HG02884 (cell line): ENCODE measurements around the gene CLEC16A.

Source experiments
- ATAC-seq: cut with Tn5 transposase; IDR thresholded peaks from one replicate; pipeline ENCODE4 v1.9.1; 2021; ENCODE audit warnings: mild to moderate bottlenecking, moderate library complexity; ENCODE audit not compliant: unreplicated experiment

Gene CLEC16A

DNA sequence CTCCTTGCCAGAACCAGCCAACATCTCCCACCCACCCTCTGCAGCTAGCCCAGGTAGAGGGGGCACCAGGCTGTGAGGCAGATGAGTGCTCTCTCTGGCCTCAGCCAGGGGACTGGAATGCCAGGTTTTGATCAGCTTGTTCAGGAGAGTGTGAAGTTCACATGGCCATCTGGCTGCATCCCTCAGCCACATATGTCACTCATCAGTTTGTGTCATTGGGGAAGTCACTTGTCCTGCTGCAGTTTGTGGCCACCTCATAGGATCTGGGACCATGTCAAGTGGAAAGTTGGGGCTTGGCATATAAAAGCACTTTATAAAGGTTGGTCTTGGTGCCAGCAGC lies 164.1 kb downstream of the CLEC16A start:
- ATAC-seq: no peak

DNA sequence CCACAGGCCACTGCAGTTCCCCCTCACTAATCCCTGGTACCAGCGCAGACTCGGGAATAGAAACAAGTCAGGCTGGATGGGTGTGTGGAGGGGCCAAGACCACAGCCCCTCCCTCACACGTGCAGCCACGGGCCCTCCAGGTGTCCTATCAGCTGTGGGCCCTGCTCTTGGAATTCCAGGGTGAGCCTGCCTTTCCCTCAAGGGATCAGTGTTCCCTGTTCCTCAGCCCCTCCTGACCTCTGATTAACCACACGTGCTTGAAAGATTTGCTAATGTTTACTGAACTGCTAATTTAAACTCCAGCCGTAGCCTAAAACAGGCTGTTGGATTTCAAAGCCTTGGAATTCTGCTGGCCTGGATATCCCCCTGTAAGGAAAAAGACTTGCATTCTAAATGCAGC lies 165.2 kb downstream of the CLEC16A start:
- ATAC-seq: no peak

DNA sequence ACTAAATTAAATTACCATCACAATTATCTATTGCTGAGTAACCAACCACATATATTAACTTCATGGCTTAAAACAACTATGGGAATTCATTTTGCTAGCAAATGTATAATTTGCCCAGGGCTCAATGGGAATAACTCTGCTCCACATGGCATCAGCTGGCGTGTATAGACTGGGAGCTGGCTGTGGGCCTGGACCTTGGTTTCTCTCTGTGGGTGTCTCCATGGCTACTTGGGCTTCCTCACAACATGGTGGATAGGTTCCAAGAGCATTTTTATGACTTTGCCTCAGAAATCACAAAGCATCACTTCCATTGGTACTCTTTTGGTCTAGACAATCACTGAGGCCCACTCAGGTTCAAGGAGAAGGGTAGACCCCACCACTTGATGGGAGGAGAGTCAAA lies 166.8 kb downstream of the CLEC16A start:
- ATAC-seq: no peak

DNA sequence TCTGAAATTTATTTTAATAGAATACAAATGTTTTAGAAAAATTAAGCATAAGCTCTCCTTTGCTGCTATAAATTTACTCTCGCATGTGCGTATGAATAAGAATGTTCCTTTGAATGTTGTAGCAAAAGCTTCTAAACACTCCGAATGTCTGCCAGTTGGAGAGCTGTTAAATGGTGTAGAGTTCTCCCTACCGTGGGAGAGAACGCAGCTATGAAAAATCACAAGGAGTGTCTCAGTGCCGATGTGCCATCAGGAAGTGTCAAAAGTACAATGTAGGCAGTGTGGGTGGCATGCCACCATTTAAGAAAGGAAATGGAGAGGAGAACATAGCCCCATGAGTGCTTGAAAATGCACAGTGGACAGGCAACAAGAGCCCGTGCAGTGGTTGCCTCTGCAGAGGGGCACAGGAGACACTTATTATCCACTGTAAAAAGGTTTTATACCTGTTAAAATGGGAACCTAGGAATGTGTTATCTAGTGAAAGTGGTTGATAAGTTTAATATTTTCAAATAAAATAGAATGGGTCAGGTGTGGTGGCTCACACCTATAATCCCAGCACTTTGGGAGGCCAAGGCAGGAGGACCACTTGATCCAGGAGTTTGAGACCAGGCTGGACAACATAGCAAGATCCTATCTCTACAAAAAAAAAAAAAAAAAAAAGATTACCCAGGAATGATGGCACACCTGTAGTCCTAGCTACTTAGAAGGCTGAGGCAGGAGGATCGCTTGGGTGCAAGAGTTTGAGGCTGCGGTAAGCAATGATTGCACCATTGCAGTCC lies 167.7 kb downstream of the CLEC16A start:
- ATAC-seq: no peak

DNA sequence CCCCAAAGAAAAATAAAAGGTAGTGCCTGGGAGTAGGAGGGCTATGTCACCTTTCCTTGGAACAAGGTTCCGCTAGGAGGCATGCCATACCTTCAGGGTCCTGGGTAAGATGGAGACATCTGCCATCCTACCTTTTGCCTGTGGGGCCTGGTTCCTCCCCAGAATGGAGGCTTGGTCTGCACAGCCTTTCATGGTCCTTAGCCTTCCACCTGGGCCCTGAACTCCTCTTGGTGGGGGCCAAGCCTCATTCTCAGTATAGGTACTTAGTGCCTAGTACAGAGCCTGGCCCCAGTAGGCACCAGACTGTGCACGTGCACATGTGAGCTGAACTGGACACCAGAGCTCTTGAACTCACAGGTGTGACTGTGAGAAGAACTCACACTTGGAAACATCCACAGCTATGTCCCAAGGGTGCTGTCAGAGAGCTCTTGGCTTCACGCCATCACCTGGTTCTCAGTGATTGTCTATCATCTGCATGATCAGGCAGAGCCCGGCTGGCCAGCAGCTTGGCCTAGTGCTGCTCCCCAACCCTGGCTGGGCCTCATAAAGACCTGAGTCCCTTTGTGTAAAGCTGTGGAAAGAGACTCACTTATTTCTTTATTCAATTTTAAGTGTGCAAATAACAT lies 168.5 kb downstream of the CLEC16A start:
- ATAC-seq: no peak

DNA sequence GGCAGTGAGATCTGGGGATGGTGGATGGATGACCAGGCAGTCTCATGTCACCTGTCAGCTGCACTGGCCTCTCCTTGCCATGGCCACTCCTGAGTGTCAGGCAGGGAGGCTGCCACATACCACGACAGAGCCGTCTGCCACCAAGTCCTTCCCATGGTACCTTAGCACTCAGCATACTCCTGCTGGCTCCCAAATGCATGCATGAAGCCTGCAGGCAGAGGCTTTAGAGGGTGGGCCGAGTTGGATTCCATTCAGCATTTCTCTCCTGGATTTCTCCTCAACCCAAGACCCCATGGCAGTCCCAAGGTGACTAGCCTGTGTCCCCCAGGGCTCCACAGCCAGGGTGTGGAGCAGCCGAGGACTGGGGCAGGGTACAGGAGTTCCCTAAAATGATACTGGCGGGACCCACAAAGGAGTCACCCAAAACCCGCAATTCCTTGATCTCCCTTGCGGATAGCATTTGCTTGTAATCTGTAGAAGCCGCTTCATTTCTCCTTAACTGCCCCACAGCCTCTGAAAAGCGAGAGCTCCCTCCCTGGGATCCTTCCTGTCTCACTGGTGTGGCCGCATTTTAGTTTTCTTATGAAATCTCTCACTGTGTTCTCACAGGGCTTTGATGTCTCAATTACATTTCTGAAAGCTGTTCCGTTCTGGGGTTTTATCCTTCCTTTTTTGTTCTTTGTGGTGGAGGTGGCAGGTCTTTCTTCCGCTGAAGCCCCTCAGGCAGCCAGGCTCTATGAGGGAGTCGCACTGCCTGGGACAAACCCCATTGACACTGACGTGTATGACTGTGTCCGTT lies 170.2 kb downstream of the CLEC16A start:
- ATAC-seq: no peak

DNA sequence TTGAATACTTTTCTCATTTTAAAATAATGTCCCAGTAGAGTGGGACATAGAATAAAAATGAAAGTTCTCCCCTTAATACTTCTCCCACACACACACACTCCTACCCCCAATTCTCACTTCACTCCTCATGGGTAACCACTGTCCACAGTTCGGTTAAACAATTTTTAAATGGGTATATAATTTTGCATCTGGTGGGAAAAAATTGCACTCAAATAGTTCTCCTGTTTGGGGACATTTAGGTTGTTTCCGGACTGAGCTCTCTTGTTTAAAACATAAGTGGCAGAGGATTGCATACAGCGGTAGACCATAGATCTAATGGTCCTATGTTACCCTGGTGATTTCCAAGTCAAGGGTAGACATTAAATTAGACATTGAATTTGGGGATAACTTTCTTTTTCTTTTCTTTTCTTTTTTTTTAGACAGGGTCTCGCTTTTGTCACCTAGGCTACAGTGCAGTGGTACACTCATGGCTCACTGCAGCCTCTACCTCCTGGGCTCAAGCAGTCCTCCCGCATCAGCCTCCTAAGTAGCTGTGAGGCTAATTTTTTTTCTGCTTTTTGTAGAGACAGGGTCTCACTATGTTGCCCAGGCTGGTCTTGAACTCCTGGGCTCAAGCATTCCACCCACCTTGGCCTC lies 173.3 kb downstream of the CLEC16A start:
- ATAC-seq: no peak

DNA sequence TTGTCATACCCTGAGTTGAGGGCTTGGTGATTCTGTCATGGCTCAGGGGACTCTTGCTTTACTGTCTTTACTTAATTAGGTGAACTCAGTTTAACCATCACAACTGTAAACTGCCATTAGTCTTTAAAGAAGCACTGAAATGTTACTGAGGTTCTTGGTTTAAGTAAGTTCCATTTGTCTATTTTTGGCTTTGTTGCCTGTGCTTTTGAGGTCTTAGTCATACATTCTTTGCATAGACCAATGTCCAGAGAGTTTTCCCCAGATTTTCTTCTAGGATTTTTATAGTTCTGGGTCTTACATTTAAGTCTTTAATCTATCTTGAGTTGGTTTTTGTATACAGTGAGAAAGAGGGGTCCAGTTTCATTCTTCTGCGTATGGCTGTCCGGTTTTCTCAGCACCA lies 174.1 kb downstream of the CLEC16A start:
- ATAC-seq: no peak

DNA sequence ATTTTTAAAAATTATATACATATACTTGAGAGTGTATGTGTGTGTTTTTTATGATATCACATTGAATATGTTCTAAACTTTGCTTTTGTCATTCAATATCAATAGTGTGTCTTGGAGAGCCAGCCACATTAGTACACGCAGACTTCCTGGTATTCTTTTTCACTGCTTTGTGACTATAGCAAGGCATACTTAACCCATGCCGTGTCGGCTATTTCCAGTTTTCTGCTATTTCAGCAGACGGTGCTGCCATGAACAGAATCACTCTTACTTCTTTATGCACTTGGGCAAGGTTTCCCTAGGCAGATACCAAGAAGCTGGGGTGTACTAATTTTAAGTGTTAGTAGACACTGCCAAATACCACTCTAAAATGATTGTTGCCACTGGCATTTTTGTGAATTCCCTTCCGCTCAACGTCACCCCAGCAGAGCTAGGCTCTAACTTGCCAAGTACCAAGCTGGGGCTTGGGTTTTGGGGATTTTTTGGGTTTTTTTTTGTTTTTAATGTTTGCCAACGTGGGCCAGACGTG lies 176.8 kb downstream of the CLEC16A start:
- no peak for ATAC-seq

DNA sequence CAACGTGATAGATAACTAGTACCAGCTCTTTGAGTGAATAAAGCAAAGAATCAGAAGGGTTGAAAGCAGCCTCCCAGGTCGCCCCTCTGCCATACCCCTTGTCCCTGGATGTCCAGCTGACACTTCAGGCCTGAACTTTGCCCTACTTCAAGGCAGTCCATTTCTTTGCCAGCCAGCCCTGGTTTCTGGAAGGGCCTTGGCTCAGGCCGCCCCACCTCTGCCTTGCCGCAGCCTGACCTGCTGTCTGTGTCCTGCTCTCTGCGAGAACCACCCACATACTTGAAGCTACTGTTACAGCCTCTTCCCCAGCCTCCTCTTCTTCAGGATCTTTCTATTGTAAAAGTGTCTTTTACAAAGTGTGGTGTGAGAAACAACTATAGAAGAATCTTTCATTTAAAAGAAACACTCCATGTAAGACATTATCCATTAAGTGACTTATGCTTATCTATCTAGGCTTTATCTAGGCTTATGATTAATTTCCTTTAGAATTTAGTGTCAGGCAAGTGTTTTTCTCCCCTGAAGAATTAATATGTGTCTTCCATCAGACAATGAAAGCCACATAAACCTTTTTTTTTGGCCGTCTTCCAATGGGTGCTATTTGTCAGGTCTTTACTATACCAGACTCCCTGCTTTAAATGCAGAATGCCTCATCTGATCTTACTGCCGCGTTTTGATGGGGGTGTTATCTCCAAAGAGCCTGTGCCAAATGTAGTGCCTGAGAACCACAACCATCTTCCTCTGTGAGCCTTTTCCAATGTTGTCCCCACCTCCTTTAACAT lies 177.7 kb downstream of the CLEC16A start:
- ATAC-seq: no peak

DNA sequence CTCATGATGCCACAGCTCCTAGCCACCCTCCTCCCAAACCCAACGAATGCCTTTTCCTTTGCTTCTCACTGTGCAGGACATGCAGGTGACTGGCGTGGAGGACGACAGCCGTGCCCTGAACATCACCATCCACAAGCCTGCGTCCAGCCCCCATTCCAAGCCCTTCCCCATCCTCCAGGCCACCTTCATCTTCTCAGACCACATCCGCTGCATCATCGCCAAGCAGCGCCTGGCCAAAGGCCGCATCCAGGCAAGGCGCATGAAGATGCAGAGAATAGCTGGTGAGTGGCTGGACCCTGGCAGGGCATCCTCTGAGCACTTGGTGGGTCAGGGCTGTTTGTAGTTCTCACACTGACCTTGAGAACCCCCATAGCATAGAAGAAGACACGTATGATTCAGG lies 179.3 kb downstream of the CLEC16A start:
- no peak for ATAC-seq

DNA sequence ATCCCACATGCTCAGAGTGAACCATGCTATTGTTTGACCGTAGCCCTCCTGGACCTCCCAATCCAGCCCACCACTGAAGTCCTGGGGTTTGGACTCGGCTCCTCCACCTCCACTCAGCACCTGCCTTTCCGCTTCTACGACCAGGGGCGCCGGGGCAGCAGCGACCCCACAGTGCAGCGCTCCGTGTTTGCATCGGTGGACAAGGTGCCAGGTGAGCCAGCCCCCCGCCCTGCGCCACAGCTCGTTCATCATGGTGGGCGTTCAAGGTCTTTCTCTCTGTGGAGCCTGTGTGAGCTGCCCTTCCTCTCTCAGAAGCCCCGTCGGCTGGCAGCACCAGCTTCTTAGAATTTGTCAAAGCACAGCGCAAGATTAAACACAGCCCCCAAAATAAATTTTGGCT lies 181.6 kb downstream of the CLEC16A start:
- no peak for ATAC-seq

DNA sequence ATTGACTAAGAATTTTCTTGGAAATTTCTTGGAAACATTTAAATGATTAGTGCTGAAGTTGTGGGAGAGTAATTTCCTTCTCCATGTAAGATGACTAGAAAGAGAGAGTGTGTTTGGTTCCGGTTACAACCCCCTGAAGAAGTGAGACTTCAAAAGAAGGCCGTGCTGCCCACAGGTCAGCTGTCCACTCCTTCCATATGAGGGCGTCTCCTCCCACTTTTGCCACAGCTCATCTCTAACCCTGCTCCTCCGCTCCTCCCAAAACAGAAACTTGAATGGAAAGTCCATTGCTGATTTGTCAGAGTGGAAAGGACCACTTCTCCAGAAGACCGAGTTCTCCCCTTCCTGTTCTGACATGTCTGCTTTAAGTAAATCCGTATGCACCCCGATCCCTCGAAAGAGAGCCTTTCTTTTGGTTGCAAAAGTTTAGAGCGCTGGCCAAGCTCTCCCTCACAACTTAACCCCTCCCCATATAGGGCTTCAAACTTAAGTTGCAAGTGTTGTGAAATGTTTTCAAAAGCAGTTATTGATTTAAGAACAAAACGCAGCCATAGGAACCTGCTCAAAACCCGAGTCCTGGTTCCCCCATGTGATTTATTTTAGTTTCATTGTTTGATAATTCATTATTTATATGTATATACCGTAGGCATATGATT lies 182.2 kb downstream of the CLEC16A start:
- ATAC-seq: no peak

DNA sequence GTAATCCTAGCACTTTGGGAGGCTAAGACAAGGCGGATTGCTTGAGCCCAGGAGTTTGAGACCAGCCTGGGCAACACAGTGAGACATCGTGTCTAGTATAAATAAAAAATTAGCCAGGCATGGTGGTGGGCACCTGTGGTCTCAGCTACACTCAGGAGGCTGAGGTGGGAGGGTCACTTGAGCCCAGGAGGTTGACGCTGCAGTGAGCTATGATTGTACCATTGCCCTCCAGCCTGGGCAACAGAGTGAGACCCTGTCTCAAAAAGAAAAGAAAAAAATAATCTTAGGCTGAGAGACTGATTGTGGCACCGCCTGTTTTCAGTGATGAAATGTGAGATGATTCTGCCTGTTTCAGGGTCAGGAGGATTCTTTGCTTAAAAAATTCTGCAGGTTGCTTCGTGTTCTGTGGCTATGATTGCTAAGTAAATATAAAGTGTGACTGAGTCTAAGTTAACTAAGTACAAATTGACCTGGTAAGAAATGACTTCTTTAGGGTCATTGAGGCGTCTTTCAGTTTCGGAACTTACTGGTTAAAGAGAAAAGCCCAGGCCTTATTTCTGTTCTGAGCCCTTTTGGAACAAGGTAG lies 183.3 kb downstream of the CLEC16A start:
- ATAC-seq: no peak

DNA sequence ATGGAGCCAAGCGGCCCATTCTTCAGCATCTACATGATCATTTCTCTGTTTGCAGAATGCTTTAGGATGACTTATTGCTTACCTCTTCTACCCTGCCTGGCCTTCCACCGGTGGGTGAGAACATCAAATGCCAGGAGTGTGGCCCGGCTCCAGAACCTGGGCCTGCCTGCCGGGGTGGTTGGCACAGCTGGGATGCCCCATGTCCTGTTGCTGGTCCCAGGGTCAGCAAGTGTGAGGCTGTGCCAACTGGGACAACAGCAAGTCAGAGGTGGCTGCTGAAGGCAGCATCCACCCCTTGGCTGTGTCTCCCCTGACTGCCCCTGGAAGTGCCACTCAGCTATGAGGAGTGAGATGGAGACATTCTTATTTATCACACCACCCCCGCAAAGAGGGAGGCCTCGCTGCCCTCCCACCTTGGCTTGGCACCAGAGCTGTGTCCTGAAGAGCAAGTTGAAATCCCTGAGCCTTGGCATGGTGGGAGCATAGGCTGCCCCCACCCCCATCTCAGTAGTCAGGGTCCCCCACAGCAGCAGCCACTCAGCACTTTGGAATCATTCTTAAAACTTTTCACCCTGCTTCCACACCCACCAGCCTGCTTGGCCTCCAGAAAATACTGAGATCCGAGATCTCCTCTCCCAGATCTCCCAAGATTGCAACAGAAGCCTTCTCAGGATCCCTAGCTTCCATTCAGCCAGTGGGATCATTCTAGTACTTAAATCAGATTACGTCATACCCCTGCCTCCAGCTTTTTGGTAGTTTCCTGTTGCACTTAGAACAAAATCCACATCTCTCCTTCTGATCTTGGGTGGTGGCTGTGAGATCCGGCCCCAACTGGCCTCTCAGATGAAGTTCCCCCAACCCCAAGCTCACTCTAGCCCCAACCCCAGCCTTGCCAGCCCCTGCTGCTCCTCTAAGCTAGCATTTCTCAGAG lies 184.1 kb downstream of the CLEC16A start:
- no peak for ATAC-seq

DNA sequence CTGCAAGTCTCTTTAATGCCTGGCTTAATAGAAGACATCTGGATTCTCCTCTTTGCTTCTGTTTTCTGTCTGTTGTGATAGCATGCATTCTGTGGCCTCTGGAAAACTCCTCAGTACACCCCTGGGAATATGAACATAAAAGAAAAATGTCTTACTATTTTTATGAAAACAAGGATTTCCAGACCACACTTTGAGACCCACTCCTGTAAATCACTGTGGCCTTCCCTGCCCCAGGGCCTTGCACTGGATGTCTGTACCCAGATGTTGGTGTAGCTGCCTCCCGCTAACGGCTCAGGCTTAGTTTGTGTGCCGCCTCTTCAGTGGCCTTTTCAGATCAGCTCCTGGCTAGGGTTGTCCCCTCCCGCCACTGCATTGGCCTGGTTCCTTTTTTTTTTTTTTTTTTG lies 185.0 kb downstream of the CLEC16A start:
- ATAC-seq: no peak

DNA sequence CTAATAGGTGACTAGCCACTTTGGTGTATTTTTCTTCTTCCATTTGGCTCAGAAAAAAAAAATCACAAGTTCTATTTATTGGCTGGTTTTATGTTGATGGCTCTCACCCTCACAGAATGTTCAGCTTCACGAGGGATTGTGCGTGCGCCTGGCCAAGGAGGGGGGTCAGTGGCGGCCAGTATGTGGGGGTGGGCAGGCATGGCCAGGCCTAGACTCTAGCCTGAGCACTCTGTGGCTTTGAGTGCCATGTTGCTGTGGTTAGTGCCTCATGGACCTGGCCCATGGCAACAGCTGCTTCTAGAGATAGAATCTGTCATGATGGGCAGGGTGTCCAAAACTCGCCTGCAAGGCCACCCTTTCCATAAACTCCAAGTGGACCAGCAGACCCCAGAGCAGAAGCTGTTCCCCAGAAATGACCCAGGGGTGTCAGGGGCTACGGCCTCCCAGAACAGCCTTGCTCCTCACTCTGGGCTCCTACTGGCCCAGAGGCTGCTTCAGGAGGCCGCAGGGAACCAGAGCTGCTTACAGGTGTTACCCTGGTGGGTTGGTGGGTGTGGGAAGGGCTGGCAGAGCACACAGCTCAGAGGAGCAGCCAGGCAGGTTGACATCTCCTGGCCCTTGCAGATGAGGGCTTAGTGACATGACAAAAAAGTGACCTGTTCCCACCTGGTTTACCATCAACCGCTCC lies 186.8 kb downstream of the CLEC16A start:
- no peak for ATAC-seq

DNA sequence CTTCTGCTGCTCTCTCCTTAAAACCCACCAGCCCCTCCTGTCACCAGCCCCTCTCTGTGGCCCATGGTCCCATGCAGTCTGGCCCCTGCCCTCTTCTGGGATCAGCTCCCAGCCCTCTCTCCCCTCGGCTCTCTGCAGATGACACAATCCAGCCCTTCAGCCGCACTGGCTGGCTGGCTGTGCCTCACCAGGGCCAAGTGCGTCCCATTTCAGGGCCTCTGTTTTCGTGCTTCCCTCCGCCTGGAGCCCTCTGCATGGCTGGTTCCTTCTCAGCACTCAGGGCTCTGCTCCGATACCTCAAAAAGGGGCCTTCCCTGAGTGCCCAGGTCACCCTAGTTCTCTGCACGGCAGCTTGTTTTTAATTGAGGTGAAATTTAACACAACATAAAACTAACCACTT lies 187.3 kb downstream of the CLEC16A start:
- no peak for ATAC-seq
